GM18526 (cell line): ENCODE measurements around the gene BRD9.

Source experiments
- POLR2A ChIP-seq: IDR thresholded peaks from 3 replicates; pipeline ENCODE4 v1.6.1; 2011; ENCODE audit not compliant: insufficient read length; ENCODE audit errors: extremely low read depth

The BRD9 gene

DNA sequence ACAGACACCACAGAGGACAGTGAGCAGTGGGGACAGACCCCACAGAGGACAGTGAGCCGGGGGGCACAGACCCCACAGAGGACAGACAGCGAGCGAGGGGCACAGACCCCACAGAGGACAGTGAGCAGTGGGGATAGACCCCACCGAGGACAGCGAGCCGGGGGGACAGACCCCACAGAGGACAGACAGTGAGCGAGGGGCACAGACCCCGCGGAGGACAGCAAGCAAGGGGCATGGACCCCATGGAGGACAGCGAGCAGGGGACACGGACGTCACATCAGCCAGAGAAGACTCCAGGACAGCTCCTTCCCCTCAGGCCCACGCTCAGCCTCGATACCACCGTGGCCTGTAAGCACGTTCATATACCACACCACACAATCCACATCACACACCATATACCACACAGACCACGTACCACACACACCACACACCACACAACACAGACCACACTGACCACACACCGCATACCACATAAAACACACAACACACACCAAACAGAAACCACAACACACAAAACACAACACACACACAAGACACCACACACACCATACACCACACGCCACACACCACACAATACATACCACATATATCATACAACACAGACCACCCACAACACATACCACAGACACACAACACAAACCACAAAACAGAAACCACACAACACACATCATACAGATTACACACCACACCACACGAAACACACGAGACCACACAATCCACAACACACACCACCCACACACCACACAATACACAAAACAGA lies 36.6 kb downstream of the BRD9 start:
- no peak for TF ChIP-seq POLR2A

DNA sequence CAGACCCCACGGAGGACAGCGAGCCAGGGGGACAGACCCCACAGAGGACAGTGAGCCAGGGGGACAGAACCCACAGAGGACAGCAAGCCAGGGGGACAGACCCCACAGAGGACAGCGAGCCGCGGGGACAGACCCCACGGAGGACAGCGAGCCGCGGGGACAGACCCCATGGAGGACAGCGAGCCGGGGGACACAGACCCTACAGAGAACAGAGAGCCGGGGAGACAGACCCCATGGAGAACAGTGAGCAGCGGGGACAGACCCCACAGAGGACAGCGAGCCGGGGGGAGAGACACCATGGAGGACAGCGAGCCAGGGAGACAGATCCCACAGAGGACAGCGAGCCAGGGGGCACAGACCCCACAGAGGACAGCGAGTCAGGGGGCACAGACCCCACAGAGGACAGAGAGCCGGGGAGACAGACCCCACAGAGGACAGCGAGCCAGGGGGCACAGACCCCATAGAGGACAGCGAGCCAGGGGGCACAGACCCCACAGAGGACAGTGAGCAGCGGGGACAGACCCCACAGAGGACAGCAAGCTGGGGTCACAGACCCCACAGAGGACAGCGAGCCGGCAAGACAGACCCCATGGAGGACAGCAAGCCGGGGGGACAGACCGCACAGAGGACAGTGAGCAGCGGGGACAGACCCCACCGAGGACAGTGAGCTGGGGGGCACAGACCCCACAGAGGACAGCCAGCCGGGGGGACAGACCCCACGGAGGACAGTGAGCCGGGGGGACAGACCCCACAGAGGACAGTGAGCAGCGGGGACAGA lies 37.4 kb downstream of the BRD9 start:
- TF ChIP-seq POLR2A, result no peak

DNA sequence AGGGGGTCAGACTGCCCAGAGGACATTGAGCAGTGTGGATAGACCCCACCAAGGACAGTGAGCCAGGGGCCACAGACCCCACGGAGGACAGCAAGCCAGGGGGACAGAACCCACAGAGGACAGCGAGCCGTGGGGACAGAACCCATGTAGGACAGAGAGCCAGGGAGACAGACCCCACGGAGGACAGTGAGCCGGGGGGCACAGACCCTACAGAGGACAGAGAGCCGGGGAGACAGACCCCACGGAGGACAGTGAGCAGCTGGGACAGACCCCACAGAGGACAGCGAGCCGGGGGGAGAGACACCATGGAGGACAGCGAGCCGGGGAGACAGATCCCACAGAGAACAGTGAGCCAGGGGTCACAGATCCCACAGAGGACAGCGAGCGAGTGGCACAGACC lies 38.4 kb downstream of the BRD9 start:
- no peak for TF ChIP-seq POLR2A

- TF ChIP-seq POLR2A, result no peak
Measured at GRCh38 chr5:852431-853401, 39.9 kb downstream of the BRD9 start.

DNA sequence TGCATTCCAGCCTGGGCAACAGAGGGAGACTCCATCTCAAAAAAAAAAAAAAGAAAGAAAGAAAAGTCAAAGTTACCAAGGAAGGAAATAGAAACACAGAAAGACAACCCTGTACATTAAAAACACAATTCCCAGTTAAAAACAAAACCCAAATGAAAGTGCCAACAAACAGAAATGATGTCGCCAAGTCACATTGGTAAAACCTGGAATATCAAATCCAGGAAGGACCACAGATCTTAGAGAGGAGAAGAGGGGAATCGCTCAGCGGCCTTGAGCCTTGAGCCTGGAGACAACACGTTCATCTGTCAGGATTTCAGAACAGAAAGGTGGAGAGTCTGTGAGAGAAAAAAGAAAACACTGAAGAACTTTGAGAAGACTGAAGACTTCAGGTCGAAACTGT lies 40.6 kb downstream of the BRD9 start:
- TF ChIP-seq POLR2A, result no peak

DNA sequence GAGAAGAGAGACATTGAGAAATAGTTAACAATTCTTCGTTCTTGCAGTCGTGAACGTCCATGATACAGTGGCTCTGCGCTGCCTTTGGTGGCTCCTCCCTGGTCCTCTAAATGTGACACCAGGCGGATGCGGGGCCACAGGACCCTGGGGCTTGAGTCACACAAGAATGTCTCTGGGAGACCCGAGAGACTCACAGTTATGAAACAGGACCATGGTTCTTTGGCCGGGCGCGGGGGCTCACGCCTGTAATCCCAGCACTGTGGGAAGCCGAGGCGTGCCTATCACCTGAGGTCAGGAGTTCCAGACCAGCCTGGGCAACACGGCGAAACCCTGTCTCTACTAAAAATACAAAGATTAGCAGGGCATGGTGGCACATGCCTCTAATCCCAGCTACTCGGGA lies 41.0 kb downstream of the BRD9 start:
- no peak for TF ChIP-seq POLR2A

DNA sequence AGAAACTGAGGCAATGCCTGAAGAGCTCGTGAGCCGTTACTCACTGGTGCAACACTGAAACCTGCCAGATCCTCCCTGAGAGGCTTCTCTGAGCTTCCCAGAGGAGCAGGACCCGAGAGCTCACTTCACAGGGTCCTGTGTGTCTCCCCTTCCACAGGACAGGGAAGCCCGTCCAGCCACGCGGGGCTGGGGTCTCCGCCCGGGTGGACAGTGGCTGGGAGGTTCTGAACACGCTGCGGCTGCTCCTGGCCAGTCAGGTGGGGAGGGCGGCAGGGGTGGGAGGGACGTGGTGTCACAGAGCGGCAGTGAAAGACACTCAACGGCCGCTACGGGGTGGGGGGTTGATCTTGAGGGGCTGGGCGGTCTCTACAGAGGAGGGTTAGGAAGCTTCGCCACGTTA lies 41.5 kb downstream of the BRD9 start:
- TF ChIP-seq POLR2A, result no peak

DNA sequence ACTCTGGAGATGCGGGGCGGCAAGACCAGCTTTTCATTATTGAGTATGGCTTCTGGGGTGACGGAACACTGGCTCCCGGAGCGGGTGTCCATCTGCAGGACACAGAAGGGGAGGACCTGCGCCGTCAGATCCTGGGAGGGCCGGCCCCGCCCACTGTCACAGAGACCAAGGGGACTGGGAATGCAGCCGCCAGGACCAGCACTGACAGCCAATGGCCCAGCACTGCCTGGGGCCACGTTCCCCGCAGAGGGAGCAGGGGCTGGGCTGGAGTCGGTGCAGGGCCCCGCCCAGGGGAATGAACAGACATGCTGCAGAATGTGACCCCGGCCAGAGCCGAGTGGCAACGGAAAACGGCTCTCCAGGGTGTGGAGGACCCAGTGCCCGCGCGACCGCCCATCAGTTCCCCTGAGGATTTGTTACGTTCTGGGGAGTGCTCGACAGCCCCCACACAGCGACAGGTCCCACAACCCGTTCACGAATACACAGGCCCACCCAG lies 42.0 kb downstream of the BRD9 start, which contains the start of gene ZDHHC11:
ZDHHC11 (minus strand) TSS at position 476 of the 496 bp plus-strand sequence; CDS start at position 92, 384 bp downstream.
- TF ChIP-seq POLR2A, result no peak

DNA sequence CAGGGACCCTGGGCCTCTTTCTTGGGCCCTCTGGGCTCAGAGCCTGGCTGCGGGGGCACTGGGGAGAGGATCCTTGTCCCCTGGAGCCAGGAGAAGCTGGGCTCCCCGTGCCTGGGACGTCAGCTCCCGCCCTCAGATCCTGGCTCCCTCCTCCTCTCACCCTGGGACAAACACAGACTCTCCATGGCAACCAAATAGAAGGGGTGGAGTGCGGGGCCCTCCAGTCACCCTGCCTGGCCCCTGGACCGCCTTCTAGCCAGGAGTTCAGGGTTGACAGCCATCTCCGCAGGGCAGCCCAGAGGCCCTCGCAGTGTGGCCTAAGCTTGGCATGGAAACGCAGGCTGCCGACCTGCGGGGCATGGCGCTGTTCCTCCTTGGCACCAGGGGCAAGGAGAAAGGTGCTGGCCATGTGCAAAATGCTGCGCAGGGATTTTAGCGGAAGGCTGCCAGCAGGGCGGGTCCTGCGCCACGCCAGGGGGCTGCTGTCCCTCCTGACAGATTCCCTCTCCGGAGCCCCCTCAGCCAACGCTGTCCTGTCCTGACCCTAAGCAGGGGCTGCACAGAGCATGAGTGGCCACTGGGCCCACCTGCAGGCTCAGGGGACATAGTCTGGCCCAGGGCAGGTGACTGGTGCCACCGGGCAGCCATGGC lies 42.8 kb downstream of the BRD9 start:
- TF ChIP-seq POLR2A, result no peak

DNA sequence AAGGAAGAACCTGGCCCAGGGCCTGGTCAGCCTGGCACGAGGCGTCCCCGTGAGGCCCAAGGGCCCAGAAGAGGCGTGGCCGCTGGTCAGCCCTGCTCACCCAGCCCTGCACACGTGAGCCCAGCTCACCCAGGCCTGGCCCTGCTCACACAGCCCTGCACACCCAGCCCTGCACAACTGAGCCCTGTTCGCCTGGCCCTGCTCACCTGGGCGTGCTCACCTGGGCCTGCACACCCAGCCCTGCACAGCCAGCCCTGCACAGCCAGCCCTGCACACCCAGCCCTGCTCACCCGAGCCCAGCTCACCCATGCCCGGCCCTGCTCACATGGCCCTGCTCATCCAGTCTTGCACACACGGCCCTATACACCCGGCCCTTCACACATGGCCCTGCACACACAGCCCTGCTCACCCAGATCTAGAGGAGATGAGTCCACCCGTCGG lies 43.9 kb downstream of the BRD9 start:
- no peak for TF ChIP-seq POLR2A

DNA sequence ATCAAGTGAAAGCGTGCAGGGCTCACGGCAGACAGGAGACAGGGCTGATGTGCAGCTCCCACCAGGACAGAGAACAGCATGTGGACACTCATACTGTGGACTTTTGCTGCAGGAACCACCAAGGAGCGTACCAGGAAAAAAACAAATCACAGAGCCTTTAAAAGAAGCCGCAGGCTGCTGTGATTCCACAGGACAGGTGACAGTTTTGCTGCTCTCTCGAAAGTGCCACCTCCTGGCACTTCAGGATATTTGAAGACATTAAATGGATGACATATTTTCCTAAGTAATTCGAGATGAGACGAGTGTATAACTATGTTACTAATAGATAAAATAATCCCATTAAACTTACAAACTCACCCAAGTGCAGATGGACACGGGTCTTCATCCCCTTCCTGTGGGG lies 71.1 kb downstream of the BRD9 start:
- no peak for TF ChIP-seq POLR2A

DNA sequence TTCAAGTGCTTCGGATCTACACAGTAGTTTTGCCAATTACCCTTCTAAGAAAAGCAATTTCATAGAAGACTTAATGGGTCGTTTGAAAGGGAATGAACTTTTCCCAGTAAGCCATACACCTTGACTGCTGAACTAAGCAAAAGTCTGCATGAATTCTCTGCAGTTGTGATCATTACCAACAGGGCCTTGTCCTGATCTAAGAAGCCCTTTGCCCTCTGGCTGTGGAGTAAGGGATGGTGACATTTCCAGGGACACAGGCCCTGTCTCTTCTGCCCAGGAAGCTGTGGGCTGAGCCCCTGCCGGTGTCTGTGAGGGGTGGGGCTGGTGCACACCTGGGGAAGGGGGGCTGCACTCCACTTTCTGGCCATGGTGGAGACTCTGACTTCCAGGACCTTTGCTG lies 72.4 kb downstream of the BRD9 start:
- no peak for TF ChIP-seq POLR2A

DNA sequence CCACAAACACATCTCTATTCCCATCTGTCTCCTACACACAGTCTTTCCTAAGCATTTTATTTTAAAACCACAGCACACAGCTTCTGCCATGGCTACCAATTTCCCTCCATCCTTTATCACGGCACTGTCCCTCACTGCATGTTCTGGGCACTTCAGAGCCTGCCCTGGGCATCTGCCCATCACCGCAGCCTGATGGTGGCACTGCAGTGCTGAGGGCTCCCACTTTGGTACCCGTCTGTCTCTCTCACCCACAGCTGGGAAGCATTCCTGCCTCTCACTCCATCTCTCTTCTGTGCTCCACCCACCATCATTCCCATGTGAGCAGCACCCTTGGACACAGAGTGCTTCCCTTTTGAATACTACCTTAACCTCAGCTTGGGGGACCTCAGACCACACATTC lies 73.5 kb downstream of the BRD9 start:
- no peak for TF ChIP-seq POLR2A

- no peak for TF ChIP-seq POLR2A
Measured at GRCh38 chr5:816176-816575, 76.4 kb downstream of the BRD9 start.

DNA sequence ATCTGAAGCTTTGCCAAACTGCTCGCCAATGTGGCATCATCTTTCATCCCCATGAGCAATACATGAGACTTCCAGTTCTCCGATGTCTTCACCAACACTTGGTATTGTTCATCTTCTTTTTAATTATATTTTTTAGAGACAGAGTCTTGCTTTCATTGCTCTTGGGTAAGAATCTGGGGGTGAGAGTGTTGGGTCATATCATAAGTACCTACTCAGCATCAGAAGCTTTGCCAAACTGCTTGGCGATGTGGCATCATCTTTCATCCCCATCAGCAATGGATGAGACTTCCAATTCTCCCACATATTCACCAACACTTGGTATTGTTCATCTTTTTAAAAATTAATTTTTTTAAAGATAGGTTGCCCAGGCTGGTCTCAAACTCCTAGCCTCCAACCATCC lies 77.2 kb downstream of the BRD9 start:
- no peak for TF ChIP-seq POLR2A
